HepG2 (cell line): ENCODE results near the gene RUSC1. TPM values are rescaled to one million over a fixed set of nuclear protein-coding genes. Genes with fewer than 3 reads are reported as not detected.
A peak's percentile ranks its signal among the peaks of the same experiment; 100 is the strongest.

Source experiments
- CENPT ChIP-seq: sonication (generic); formaldehyde crosslinking; IDR thresholded peaks from 2 replicates; pipeline ENCODE4 v1.8.0; 2022; ENCODE audit warnings: low read depth, mild to moderate bottlenecking, moderate library complexity, missing genetic modification reagents
- CREB1 ChIP-seq, 2 experiments: fragments of 450-650 bp in 1 of 2; IDR thresholded peaks; 2 replicates each; pipeline ENCODE4 v1.6.1; 2016 to 2017; ENCODE audit warnings: control low read depth in 1 of 2, mild to moderate bottlenecking in 1 of 2, missing compliant biosample characterization in 1 of 2, missing genetic modification characterization in 1 of 2
- FOSL2 ChIP-seq: sonication (generic); formaldehyde crosslinking; IDR thresholded peaks from 2 replicates; pipeline ENCODE4 v1.4.0; 2020; ENCODE audit warnings: missing genetic modification reagents
- FOXP1 ChIP-seq, 2 experiments: fragments of 450-650 bp in 1 of 2; IDR thresholded peaks; 2 replicates each; pipeline ENCODE4 v1.6.1; 2017 to 2018; ENCODE audit warnings: antibody characterized with exemption in 1 of 2
- GLI4 ChIP-seq: sonication (generic); formaldehyde crosslinking; IDR thresholded peaks from 2 replicates; pipeline ENCODE4 v1.5.1; 2020; ENCODE audit warnings: missing genetic modification reagents, mild to moderate bottlenecking, moderate library complexity, borderline replicate concordance
- MAF1 ChIP-seq: sonication (generic); formaldehyde crosslinking; IDR thresholded peaks from 2 replicates; pipeline ENCODE4 v1.5.0; 2020; ENCODE audit warnings: missing genetic modification reagents, borderline replicate concordance
- NR2F1 ChIP-seq, 2 experiments: fragments of 450-650 bp in 1 of 2; formaldehyde crosslinking in 1 of 2; IDR thresholded peaks; 2 replicates each; pipeline versions ENCODE4 v1.5.0 to v1.6.1; 2016 to 2020; ENCODE audit warnings: mild to moderate bottlenecking in 1 of 2, missing compliant biosample characterization in 1 of 2, missing genetic modification reagents in 1 of 2, moderate library complexity in 1 of 2
- PAX8 ChIP-seq: sonication (generic); formaldehyde crosslinking; IDR thresholded peaks from 2 replicates; pipeline ENCODE4 v1.8.0; 2022; ENCODE audit warnings: mild to moderate bottlenecking, missing genetic modification reagents, borderline replicate concordance
- RFXANK ChIP-seq: IDR thresholded peaks from 2 replicates; pipeline ENCODE4 v1.6.1; 2016
- YEATS2 ChIP-seq: sonication (generic); formaldehyde crosslinking; IDR thresholded peaks from 2 replicates; pipeline ENCODE4 v1.4.0; 2020; ENCODE audit warnings: missing genetic modification reagents, borderline replicate concordance
- ZNF326 ChIP-seq: sonication (generic); formaldehyde crosslinking; IDR thresholded peaks from 2 replicates; pipeline ENCODE4 v1.4.0; 2020; ENCODE audit warnings: missing genetic modification reagents, borderline replicate concordance
- ZNF329 ChIP-seq: sonication (generic); formaldehyde crosslinking; IDR thresholded peaks from 2 replicates; pipeline ENCODE4 v1.9.0; 2021; ENCODE audit warnings: low read depth, mild to moderate bottlenecking, missing genetic modification reagents
- ZNF367 ChIP-seq: sonication (generic); formaldehyde crosslinking; IDR thresholded peaks from 2 replicates; pipeline ENCODE4 v1.4.0; 2020; ENCODE audit warnings: missing genetic modification reagents, borderline replicate concordance
- polyA plus RNA-seq, 8 experiments: library from polyadenylated mRNA; depleted of rRNA in 3 of 8; stranded (reverse) in 7 of 8; unstranded in 1 of 8; fragments of >200 nt; fragmentation: Illumina TruSeq in 4 of 8; extraction: Trizol in 4 of 8; gene quantifications; 2 replicates each; pipeline versions ENCODE4 v1.2.1 to v1.2.3, GENCODE V29; 2011 to 2016; ENCODE audit warnings: low read depth in 4 of 8, missing spikeins in 1 of 8, mixed read lengths in 1 of 8; ENCODE audit not compliant: insufficient read depth in 1 of 8
- total RNA-seq, 5 experiments: library from RNA; depleted of rRNA; stranded (reverse); fragments of >200 nt; fragmentation: Illumina TruSeq; extraction: Trizol; gene quantifications; 2 replicates each; pipeline ENCODE4 v1.2.3, GENCODE V29; 2016; ENCODE audit warnings: low read depth in 1 of 5
- TF ChIP-seq, protein P1 (sequence below): sonication (generic); formaldehyde crosslinking; IDR thresholded peaks from 2 replicates; pipeline ENCODE4 v1.4.0; 2020; ENCODE audit warnings: missing genetic modification reagents
- TF ChIP-seq, protein P2 (sequence below): sonication (generic); formaldehyde crosslinking; conservative IDR thresholded peaks from 2 replicates; pipeline ENCODE4 v1.8.0; 2022; ENCODE audit warnings: low read depth, missing genetic modification reagents
- TF ChIP-seq, protein P3 (sequence below): IDR thresholded peaks from 2 replicates; pipeline ENCODE4 v1.6.1; 2012; ENCODE audit warnings: low read depth, low read length, improper control_type of control experiment
- TF ChIP-seq, protein P4 (sequence below): sonication (generic); formaldehyde crosslinking; IDR thresholded peaks from 2 replicates; pipeline ENCODE4 v1.4.0; 2020; ENCODE audit warnings: missing genetic modification reagents, borderline replicate concordance
- TF ChIP-seq, protein P5 (sequence below): sonication (generic); formaldehyde crosslinking; IDR thresholded peaks from 2 replicates; pipeline ENCODE4 v1.8.1; 2023; ENCODE audit warnings: mild to moderate bottlenecking, missing genetic modification reagents, borderline replicate concordance

RUSC1 gene
- total and polyA plus RNA-seq, 2 of the 13 experiments (the other 11 are each of a cell fraction or from before 2014, with no cell fraction given), result 18.7 to 20.4 TPM

DNA sequence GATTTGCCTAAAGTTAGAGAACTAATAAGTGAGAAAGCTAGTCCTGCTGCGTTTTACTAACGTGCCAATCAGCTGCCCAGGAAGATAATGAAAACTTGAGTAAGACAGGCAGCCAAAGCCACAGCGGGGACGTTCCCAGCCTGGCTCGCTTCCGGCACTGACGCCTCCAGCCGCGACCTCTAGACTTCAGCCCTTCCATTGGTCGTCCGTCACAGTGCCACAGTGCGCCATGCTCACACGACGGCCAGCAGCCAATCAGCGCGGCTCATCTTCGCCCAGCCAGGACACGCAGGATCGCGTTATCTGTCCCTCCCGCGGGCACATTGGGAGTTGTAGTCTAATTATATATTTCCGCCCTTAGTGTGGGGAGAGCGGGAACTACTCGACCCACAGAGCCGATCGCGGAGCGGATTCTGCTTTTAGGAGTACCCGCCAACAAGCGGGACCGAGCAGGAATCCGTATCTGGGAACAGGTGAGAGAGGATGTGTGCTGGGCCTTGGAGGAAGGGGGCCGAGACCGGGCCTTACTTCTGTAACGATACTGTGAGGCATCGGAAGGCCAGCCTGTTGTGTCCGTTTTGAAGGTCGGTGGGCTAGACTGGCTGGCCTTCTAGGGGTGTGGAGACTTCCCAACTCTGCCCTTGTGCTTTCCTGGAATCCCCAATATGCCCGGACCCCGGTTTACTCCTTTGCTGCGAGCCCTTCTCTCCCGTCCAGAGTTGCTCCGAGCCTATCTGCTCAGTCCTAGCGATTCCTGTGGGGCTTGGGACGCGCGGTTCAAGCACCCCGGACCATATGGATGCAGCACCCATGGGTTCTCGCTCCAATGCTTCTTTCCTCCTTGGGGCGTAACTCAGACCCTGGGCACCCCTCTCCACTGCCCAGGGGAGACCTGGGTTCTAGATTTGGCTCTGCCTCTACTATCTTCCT is 11.9 kb upstream of the RUSC1 start, which contains the start of gene FDPS (continued):
- TF ChIP-seq, protein P1, sequence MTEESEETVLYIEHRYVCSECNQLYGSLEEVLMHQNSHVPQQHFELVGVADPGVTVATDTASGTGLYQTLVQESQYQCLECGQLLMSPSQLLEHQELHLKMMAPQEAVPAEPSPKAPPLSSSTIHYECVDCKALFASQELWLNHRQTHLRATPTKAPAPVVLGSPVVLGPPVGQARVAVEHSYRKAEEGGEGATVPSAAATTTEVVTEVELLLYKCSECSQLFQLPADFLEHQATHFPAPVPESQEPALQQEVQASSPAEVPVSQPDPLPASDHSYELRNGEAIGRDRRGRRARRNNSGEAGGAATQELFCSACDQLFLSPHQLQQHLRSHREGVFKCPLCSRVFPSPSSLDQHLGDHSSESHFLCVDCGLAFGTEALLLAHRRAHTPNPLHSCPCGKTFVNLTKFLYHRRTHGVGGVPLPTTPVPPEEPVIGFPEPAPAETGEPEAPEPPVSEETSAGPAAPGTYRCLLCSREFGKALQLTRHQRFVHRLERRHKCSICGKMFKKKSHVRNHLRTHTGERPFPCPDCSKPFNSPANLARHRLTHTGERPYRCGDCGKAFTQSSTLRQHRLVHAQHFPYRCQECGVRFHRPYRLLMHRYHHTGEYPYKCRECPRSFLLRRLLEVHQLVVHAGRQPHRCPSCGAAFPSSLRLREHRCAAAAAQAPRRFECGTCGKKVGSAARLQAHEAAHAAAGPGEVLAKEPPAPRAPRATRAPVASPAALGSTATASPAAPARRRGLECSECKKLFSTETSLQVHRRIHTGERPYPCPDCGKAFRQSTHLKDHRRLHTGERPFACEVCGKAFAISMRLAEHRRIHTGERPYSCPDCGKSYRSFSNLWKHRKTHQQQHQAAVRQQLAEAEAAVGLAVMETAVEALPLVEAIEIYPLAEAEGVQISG, result peak; percentile 75
- TF ChIP-seq YEATS2 (peak; percentile 90), PAX8 (CRISPR knock-in tag) (no peak; the same call in 1 of the 2 replicates), FOSL2 (CRISPR knock-in tag) (0 out of 2 replicates have a peak, but pooled peaks have one; percentile 29), NR2F1 (CRISPR knock-in tag; IDR thresholded peaks at IDR 0.05) (no peak), ZNF326 (no peak), ZNF367 (CRISPR knock-in tag) (no peak), FOXP1 (IDR thresholded peaks at IDR 0.05) (no peak), FOXP1 (CRISPR knock-in tag; IDR thresholded peaks at IDR 0.05) (peak; percentile 24; the same call in 1 of the 2 replicates), RFXANK (0 out of 2 replicates have a peak, but pooled peaks have one; percentile 63), CREB1 (IDR thresholded peaks at IDR 0.05) (peak; percentile 92), CREB1 (CRISPR knock-in tag; IDR thresholded peaks at IDR 0.05) (peak; percentile 99), GLI4 (CRISPR knock-in tag) (no peak), MAF1 (CRISPR knock-in tag) (0 out of 2 replicates have a peak, but pooled peaks have one; percentile 25), CENPT (CRISPR knock-in tag) (0 out of 2 replicates have a peak, but pooled peaks have one; percentile 19), ZNF329 (CRISPR knock-in tag) (peak; percentile 74; the same call in 1 of the 2 replicates)
- TF ChIP-seq, protein P2, sequence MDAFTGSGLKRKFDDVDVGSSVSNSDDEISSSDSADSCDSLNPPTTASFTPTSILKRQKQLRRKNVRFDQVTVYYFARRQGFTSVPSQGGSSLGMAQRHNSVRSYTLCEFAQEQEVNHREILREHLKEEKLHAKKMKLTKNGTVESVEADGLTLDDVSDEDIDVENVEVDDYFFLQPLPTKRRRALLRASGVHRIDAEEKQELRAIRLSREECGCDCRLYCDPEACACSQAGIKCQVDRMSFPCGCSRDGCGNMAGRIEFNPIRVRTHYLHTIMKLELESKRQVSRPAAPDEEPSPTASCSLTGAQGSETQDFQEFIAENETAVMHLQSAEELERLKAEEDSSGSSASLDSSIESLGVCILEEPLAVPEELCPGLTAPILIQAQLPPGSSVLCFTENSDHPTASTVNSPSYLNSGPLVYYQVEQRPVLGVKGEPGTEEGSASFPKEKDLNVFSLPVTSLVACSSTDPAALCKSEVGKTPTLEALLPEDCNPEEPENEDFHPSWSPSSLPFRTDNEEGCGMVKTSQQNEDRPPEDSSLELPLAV (CRISPR knock-in tag), result no peak
- TF ChIP-seq, protein P3, sequence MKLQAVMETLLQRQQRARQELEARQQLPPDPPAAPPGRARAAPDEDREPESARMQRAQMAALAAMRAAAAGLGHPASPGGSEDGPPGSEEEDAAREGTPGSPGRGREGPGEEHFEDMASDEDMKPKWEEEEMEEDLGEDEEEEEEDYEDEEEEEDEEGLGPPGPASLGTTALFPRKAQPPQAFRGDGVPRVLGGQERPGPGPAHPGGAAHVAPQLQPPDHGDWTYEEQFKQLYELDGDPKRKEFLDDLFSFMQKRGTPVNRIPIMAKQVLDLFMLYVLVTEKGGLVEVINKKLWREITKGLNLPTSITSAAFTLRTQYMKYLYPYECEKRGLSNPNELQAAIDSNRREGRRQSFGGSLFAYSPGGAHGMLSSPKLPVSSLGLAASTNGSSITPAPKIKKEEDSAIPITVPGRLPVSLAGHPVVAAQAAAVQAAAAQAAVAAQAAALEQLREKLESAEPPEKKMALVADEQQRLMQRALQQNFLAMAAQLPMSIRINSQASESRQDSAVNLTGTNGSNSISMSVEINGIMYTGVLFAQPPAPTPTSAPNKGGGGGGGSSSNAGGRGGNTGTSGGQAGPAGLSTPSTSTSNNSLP, result 0 out of 2 replicates have a peak, but pooled peaks have one; percentile 40
- TF ChIP-seq, protein P4, sequence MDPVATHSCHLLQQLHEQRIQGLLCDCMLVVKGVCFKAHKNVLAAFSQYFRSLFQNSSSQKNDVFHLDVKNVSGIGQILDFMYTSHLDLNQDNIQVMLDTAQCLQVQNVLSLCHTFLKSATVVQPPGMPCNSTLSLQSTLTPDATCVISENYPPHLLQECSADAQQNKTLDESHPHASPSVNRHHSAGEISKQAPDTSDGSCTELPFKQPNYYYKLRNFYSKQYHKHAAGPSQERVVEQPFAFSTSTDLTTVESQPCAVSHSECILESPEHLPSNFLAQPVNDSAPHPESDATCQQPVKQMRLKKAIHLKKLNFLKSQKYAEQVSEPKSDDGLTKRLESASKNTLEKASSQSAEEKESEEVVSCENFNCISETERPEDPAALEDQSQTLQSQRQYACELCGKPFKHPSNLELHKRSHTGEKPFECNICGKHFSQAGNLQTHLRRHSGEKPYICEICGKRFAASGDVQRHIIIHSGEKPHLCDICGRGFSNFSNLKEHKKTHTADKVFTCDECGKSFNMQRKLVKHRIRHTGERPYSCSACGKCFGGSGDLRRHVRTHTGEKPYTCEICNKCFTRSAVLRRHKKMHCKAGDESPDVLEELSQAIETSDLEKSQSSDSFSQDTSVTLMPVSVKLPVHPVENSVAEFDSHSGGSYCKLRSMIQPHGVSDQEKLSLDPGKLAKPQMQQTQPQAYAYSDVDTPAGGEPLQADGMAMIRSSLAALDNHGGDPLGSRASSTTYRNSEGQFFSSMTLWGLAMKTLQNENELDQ (CRISPR knock-in tag), result 0 out of 2 replicates have a peak, but pooled peaks have one; percentile 7
- TF ChIP-seq, protein P5, sequence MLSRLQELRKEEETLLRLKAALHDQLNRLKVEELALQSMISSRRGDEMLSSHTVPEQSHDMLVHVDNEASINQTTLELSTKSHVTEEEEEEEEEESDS (CRISPR knock-in tag), result 0 out of 2 replicates have a peak, but pooled peaks have one; percentile 28
